MM.1S (cell line): ENCODE data around the gene ENOX2.

Source experiments
- DNase-seq: peaks from one replicate; pipeline ENCODE4 v3.0.0-alpha.2; 2015
- H2AFZ ChIP-seq: fragments of 300-600 bp; sonication (generic); 2 replicates; pipeline ENCODE4 v1.6.0; 2016; ENCODE audit warnings: antibody characterized with exemption, low read length
- H3F3A ChIP-seq: fragments of 300-600 bp; sonication (generic); 2 replicates; pipeline ENCODE4 v1.6.1; 2016; ENCODE audit warnings: mild to moderate bottlenecking, antibody characterized with exemption, low read length, moderate library complexity, mixed read lengths; ENCODE audit not compliant: insufficient read depth
- H3K27ac ChIP-seq: fragments of 300-600 bp; sonication (generic); 2 replicates; pipeline ENCODE4 v1.5.1; 2016; ENCODE audit warnings: mild to moderate bottlenecking, low read length
- H3K27me3 ChIP-seq: fragments of 300-600 bp; sonication (generic); replicated peaks from 2 replicates; pipeline ENCODE4 v1.6.0; 2016; ENCODE audit warnings: low read length; ENCODE audit not compliant: insufficient read depth
- H3K36me3 ChIP-seq: fragments of 300-600 bp; sonication (generic); replicated peaks from 2 replicates; pipeline ENCODE4 v1.6.1; 2016; ENCODE audit warnings: mild to moderate bottlenecking, low read length, mixed read lengths; ENCODE audit not compliant: insufficient read depth
- H3K4me1 ChIP-seq: fragments of 300-600 bp; sonication (generic); 2 replicates; pipeline ENCODE4 v1.6.1; 2016; ENCODE audit warnings: low read length, mixed read lengths
- H3K4me2 ChIP-seq: fragments of 300-600 bp; sonication (generic); 2 replicates; pipeline ENCODE4 v1.6.0; 2016; ENCODE audit warnings: low read depth, low read length
- H3K4me3 ChIP-seq: fragments of 300-600 bp; sonication (generic); 2 replicates; pipeline ENCODE4 v1.5.1; 2016; ENCODE audit warnings: low read length, mixed read lengths
- H3K79me2 ChIP-seq: fragments of 300-600 bp; sonication (generic); 2 replicates; pipeline ENCODE4 v1.6.1; 2016; ENCODE audit warnings: mixed run types, low read length, mixed read lengths
- H3K9ac ChIP-seq: fragments of 300-600 bp; sonication (generic); 2 replicates; pipeline ENCODE4 v1.6.1; 2016; ENCODE audit warnings: low read length, mixed read lengths
- H3K9me2 ChIP-seq: fragments of 300-600 bp; sonication (generic); replicated peaks from 2 replicates; pipeline ENCODE4 v1.6.1; 2016; ENCODE audit warnings: mild to moderate bottlenecking, low read length, mixed read lengths; ENCODE audit not compliant: insufficient read depth
- H3K9me3 ChIP-seq: fragments of 300-600 bp; sonication (generic); replicated peaks from 2 replicates; pipeline ENCODE4 v1.6.1; 2016; ENCODE audit warnings: mild to moderate bottlenecking, low read length, mixed read lengths; ENCODE audit not compliant: insufficient read depth
- H4K20me1 ChIP-seq: fragments of 300-600 bp; sonication (generic); 2 replicates; pipeline ENCODE4 v1.6.1; 2016; ENCODE audit warnings: mild to moderate bottlenecking, low read length, moderate library complexity, mixed read lengths; ENCODE audit not compliant: insufficient read depth
- CTCF ChIP-seq: fragments of 300-600 bp; sonication (generic); IDR thresholded peaks from 2 replicates; pipeline ENCODE4 v1.5.1; 2016; ENCODE audit warnings: antibody characterized with exemption, low read length, mixed read lengths
- EZH2 ChIP-seq: fragments of 300-600 bp; sonication (generic); optimal IDR thresholded peaks from 2 replicates; pipeline ENCODE3; 2017; ENCODE audit warnings: low read depth, mild to moderate bottlenecking, antibody characterized with exemption, low read length, mixed read lengths
- EZH2phosphoT487 ChIP-seq: fragments of 300-600 bp; sonication (generic); IDR thresholded peaks from 2 replicates; pipeline ENCODE4 v1.6.1; 2018; ENCODE audit warnings: antibody characterized with exemption, low read length

Gene ENOX2

GRCh38 chrX:130834830-130835229, 68.2 kb downstream of the ENOX2 start:
- no peak for DNase-seq
- Histone ChIP-seq H3K79me2 (no peaks in the 10 kb centered on the region), H3K4me2 (no peak overlapping the region)

GRCh38 chrX:130834149-130834548, 68.9 kb downstream of the ENOX2 start:
- Histone ChIP-seq H3K9me2 (no peaks in the 10 kb centered on the region), H3K4me2 (no peak overlapping the region)
- no peak for DNase-seq

More at GRCh38 chrX:130834830-130835229, 68.2 kb downstream of the ENOX2 start:
- H3K4me1 ChIP-seq = 0 out of 2 replicates have a peak, but pooled peaks cover 5% of the 10 kb centered on the region
- no peak overlapping the region for H3K27ac ChIP-seq
- no peaks in the 10 kb centered on the region for H3K36me3 ChIP-seq
- no peak overlapping the region for H3K9ac ChIP-seq
- H3F3A ChIP-seq = no peaks in the 10 kb centered on the region
- no peaks in the 10 kb centered on the region for H3K9me3 ChIP-seq
- TF ChIP-seq EZH2phosphoT487 = no peak
- TF ChIP-seq EZH2 = no peak
- H4K20me1 ChIP-seq = no peaks in the 10 kb centered on the region
- no peaks in the 10 kb centered on the region for H3K9me2 ChIP-seq
- H2AFZ ChIP-seq = no peak overlapping the region
- no peak overlapping the region for H3K4me3 ChIP-seq
- no peaks in the 10 kb centered on the region for H3K27me3 ChIP-seq

GRCh38 chrX:130831347-130831722, 71.7 kb downstream of the ENOX2 start:
- H3K4me2 ChIP-seq = no peak overlapping the region
- 0 out of 2 replicates have a peak, but pooled peaks cover 5% of the 10 kb centered on the region for H3K4me1 ChIP-seq
- no peak overlapping the region for H2AFZ ChIP-seq
- TF ChIP-seq EZH2 (no peak), CTCF (no peak), EZH2phosphoT487 (no peak)
- no peaks in the 10 kb centered on the region for H3K9me3 ChIP-seq
- no peaks in the 10 kb centered on the region for H3F3A ChIP-seq
- H4K20me1 ChIP-seq = no peaks in the 10 kb centered on the region
- H3K4me3 ChIP-seq = no peak overlapping the region
- no peaks in the 10 kb centered on the region for H3K9me2 ChIP-seq
- DNase-seq = no peak
- no peaks in the 10 kb centered on the region for H3K27me3 ChIP-seq
- no peak overlapping the region for H3K9ac ChIP-seq
- no peaks in the 10 kb centered on the region for H3K79me2 ChIP-seq
- no peaks in the 10 kb centered on the region for H3K36me3 ChIP-seq
- H3K27ac ChIP-seq = no peak overlapping the region

More at GRCh38 chrX:130834149-130834548, 68.9 kb downstream of the ENOX2 start:
- Histone ChIP-seq H3K9me3 (no peaks in the 10 kb centered on the region), H3K79me2 (no peaks in the 10 kb centered on the region), H3K4me3 (no peak overlapping the region), H4K20me1 (no peaks in the 10 kb centered on the region), H3K36me3 (no peaks in the 10 kb centered on the region), H3K4me1 (0 out of 2 replicates have a peak, but pooled peaks cover 5% of the 10 kb centered on the region), H2AFZ (no peak overlapping the region), H3K27ac (no peak overlapping the region), H3F3A (no peaks in the 10 kb centered on the region), H3K27me3 (no peaks in the 10 kb centered on the region), H3K9ac (no peak overlapping the region)
- TF ChIP-seq EZH2phosphoT487 (no peak), CTCF (no peak), EZH2 (no peak)

- H2AFZ ChIP-seq = no peak overlapping the region
- DNase-seq = no peak
- H3F3A ChIP-seq = no peaks in the 10 kb centered on the region
- H3K9ac ChIP-seq = no peak overlapping the region
- no peaks in the 10 kb centered on the region for H3K9me2 ChIP-seq
- no peak overlapping the region for H3K4me3 ChIP-seq
- H3K79me2 ChIP-seq = no peaks in the 10 kb centered on the region
- no peaks in the 10 kb centered on the region for H3K27me3 ChIP-seq
- 0 out of 2 replicates have a peak, but pooled peaks cover 5% of the 10 kb centered on the region for H3K4me1 ChIP-seq
- H3K27ac ChIP-seq = no peak overlapping the region
- H3K36me3 ChIP-seq = no peaks in the 10 kb centered on the region
- TF ChIP-seq EZH2phosphoT487 = no peak
- no peak for TF ChIP-seq CTCF
- TF ChIP-seq EZH2 = no peak
- H3K4me2 ChIP-seq = no peak overlapping the region
- no peaks in the 10 kb centered on the region for H4K20me1 ChIP-seq
- no peaks in the 10 kb centered on the region for H3K9me3 ChIP-seq
Observed at GRCh38 chrX:130830599-130831346, 72.2 kb downstream of the ENOX2 start.
